ENCODE data around the gene MKRN2OS. TPM values are rescaled to one million over a fixed set of nuclear protein-coding genes. Genes with fewer than 3 reads are reported as not detected.

Gene MKRN2OS
- total and polyA plus RNA-seq, 12 donors: not detected

GRCh38 chr3:12515631-12516030, 29.7 kb downstream of the MKRN2OS start:
- Histone ChIP-seq H3K4me3 (no peak overlapping the region), H3K27me3 (no peaks in the 10 kb centered on the region), H3K36me3 (replicated peaks in 1 of 2) (peaks cover 0 to 1% of the 10 kb centered on the region in 2 donors), H3K4me1 (replicated peaks in 1 of 2) (no peaks in the 10 kb centered on the region), H3K27ac (no peak overlapping the region), H3K9me3 (replicated peaks in 1 of 3) (no peaks in the 10 kb centered on the region)
- intact Hi-C loops (cut with DNase I): no loop called here
- no peak for DNase-seq
- TF ChIP-seq POLR2A (IDR thresholded peaks at IDR 0.05) (no peak), CTCF (IDR thresholded peaks at IDR 0.05) (no peak)

- H3K36me3 ChIP-seq (replicated peaks in 1 of 2): peaks cover 0 to 5% of the 10 kb centered on the region in 2 donors
- peak in 1 of 7 donors; percentile 40 for DNase-seq
- H3K27ac ChIP-seq: no peak overlapping the region
- no peaks in the 10 kb centered on the region for H3K27me3 ChIP-seq
- intact Hi-C loops (cut with DNase I): no loop called here
- H3K4me1 ChIP-seq (replicated peaks in 1 of 2): peaks cover under 1 to 4% of the 10 kb centered on the region in 2 donors
- WGBS, 4 donors: 89 to 94% (median 92%) methylated on average over 5 of the region's 5 CpGs
- no peak overlapping the region for H3K4me3 ChIP-seq
- TF ChIP-seq POLR2A (IDR thresholded peaks at IDR 0.05): no peak
- TF ChIP-seq CTCF (IDR thresholded peaks at IDR 0.05): no peak
- no peaks in the 10 kb centered on the region for H3K9me3 ChIP-seq (replicated peaks in 1 of 3)
Observed at GRCh38 chr3:12513694-12514446, 31.4 kb downstream of the MKRN2OS start.

GRCh38 chr3:12512534-12513118, 32.7 kb downstream of the MKRN2OS start:
- Histone ChIP-seq H3K27me3 (no peaks in the 10 kb centered on the region), H3K9me3 (replicated peaks in 1 of 3) (no peaks in the 10 kb centered on the region), H3K4me1 (replicated peaks in 1 of 2) (peaks cover 13% of the 10 kb centered on the region in 2 donors), H3K36me3 (replicated peaks in 1 of 2) (peaks cover 0 to 5% of the 10 kb centered on the region in 2 donors), H3K4me3 (no peak overlapping the region), H3K27ac (no peak overlapping the region)
- intact Hi-C loops (cut with DNase I): no loop called here
- WGBS, 4 donors: 84 to 95% (median 93%) methylated on average over 4 of the region's 4 CpGs
- TF ChIP-seq POLR2A (IDR thresholded peaks at IDR 0.05) (no peak), CTCF (IDR thresholded peaks at IDR 0.05) (no peak)
- DNase-seq: no peak

- Histone ChIP-seq H3K4me3 (no peak overlapping the region), H3K9me3 (replicated peaks in 1 of 3) (no peaks in the 10 kb centered on the region), H3K27me3 (no peaks in the 10 kb centered on the region), H3K27ac (peak overlapping the region in 1 of 5 donors; percentile 80), H3K4me1 (replicated peaks in 1 of 2) (peaks cover 13 to 18% of the 10 kb centered on the region in 2 donors), H3K36me3 (replicated peaks in 1 of 2) (peaks cover 0 to 18% of the 10 kb centered on the region in 2 donors)
- 70 to 90% (median 75%) methylated on average over 3 of the region's 3 CpGs for WGBS, 4 donors
- intact Hi-C loops (cut with DNase I): no loop called here
- no peak for DNase-seq
- TF ChIP-seq POLR2A (IDR thresholded peaks at IDR 0.05): no peak
- no peak for TF ChIP-seq CTCF (IDR thresholded peaks at IDR 0.05)
Observed at GRCh38 chr3:12509466-12509865, 35.8 kb downstream of the MKRN2OS start.

Data from adrenal gland (tissue), 12 donors.